GM21381 (cell line): ENCODE data around the gene STYX.

Experiments used
- ATAC-seq: cut with Tn5 transposase; IDR thresholded peaks from one replicate; pipeline ENCODE4 v1.9.1; 2021; ENCODE audit warnings: mild to moderate bottlenecking, moderate library complexity; ENCODE audit not compliant: unreplicated experiment

STYX gene

GRCh38 chr14:52783206-52783605 is 53.2 kb downstream of the STYX start:
- ATAC-seq: no peak

- ATAC-seq: no peak
Observed at GRCh38 chr14:52786887-52787286, 56.9 kb downstream of the STYX start.

- ATAC-seq: no peak
Observed at GRCh38 chr14:52789118-52789517, 59.2 kb downstream of the STYX start.

GRCh38 chr14:52790011-52790755 is 60.2 kb downstream of the STYX start:
- no peak for ATAC-seq

GRCh38 chr14:52790756-52791222 is 60.8 kb downstream of the STYX start:
- ATAC-seq: peak; percentile 5

- ATAC-seq: peak; percentile 92
Observed at GRCh38 chr14:52791223-52792096, 61.5 kb downstream of the STYX start, which contains the start of gene GNPNAT1. Gene GNPNAT1, minus strand, starts transcription at chr14:52791607. Its CDS starts 6,957 bp downstream, at chr14:52784650.

- no peak for ATAC-seq
Observed at GRCh38 chr14:52792097-52792415, 62.1 kb downstream of the STYX start.

- no peak for ATAC-seq
Observed at GRCh38 chr14:52793061-52793460, 63.1 kb downstream of the STYX start.

GRCh38 chr14:52797653-52798052 is 67.7 kb downstream of the STYX start:
- no peak for ATAC-seq

- ATAC-seq: no peak
Observed at GRCh38 chr14:52798826-52799225, 68.9 kb downstream of the STYX start.

GRCh38 chr14:52801014-52801712 is 71.2 kb downstream of the STYX start:
- no peak for ATAC-seq

- ATAC-seq: no peak
Observed at GRCh38 chr14:52802597-52802996, 72.6 kb downstream of the STYX start.

- no peak for ATAC-seq
Observed at GRCh38 chr14:52806115-52806514, 76.1 kb downstream of the STYX start.

- ATAC-seq: no peak
Observed at GRCh38 chr14:52808101-52808500, 78.1 kb downstream of the STYX start.

- no peak for ATAC-seq
Observed at GRCh38 chr14:52821805-52822250, 91.9 kb downstream of the STYX start.

- ATAC-seq: no peak
Observed at GRCh38 chr14:52824462-52824861, 94.5 kb downstream of the STYX start.
